ENCODE data around the gene EHD2. TPM values are rescaled to one million over a fixed set of nuclear protein-coding genes. Genes with fewer than 3 reads are reported as not detected.

The EHD2 gene
- total and polyA plus RNA-seq, 2 experiments from 2014 or later, result 0.64 to 2.1 TPM

DNA sequence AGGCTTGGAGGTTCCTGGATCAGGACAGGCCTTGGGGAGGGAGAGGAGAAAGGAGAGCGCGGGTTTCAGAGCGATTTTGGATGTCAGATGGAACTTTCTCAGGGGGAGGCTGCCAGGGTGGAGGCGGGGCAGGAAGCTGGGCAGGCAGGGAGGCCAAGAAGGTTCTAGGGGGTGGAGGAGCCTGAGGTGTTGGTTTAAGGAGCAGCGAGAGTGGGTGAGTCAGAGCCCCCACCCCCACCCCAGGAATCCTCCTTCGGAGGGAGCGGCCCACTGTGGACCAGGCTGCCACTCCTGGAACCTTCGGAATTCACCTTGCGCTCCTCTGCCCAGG is 16.2 kb downstream of the EHD2 start:
- H3K4me3 ChIP-seq, result no peak overlapping the region
- DNase-seq (ENCODE audit: low read depth in 1 of 2, low spot score in 1 of 2), result peak in 1 of 2 donors; percentile 90
- no peaks in the 10 kb centered on the region for H3K4me1 ChIP-seq (ENCODE audit: low read depth)
- no peaks in the 10 kb centered on the region for H3K36me3 ChIP-seq
- H3K27ac ChIP-seq, result no peak overlapping the region
- no peaks in the 10 kb centered on the region for H3K27me3 ChIP-seq
- TF ChIP-seq, protein P1, sequence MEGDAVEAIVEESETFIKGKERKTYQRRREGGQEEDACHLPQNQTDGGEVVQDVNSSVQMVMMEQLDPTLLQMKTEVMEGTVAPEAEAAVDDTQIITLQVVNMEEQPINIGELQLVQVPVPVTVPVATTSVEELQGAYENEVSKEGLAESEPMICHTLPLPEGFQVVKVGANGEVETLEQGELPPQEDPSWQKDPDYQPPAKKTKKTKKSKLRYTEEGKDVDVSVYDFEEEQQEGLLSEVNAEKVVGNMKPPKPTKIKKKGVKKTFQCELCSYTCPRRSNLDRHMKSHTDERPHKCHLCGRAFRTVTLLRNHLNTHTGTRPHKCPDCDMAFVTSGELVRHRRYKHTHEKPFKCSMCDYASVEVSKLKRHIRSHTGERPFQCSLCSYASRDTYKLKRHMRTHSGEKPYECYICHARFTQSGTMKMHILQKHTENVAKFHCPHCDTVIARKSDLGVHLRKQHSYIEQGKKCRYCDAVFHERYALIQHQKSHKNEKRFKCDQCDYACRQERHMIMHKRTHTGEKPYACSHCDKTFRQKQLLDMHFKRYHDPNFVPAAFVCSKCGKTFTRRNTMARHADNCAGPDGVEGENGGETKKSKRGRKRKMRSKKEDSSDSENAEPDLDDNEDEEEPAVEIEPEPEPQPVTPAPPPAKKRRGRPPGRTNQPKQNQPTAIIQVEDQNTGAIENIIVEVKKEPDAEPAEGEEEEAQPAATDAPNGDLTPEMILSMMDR (IDR thresholded peaks at IDR 0.05; ENCODE audit: low read depth, low read length), result no peak
- no peaks in the 10 kb centered on the region for H3K9me3 ChIP-seq (ENCODE audit: low read depth)

DNA sequence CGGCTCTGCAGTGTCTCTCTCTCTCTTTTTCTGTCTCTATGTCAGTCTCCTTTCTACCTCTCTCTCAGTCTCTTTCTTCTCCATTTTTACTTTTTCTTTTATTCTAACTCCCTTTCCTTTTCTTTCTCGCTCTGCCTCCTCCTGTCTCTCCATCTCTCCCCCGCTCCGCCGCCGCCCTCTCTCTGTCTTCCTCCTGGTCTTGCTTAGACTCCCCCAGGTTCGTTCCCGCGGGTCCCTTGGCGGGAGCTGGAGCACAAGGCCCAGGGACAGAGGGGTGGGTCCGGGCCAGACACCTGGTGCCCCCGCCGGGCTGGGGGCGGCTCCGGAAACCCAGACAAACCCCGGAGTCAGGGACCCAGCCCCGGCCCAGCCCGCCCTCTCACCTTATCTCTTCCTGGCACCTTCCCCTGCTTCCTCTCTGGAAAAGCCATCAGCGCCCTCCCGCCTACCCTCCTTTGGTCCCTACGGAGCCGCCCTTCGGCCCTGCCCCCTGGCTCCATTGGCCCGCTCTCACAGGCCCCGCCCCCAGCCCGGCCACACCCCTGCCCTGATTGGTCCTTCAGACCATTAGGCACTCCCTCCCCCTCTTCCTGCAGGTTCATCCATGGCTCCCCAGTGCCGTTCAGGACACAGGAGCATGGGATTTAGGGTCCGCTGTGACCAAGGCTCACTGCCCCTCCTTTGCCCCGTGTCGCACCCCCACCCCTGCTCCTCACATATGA is 16.7 kb downstream of the EHD2 start:
- TF ChIP-seq, protein P1 (IDR thresholded peaks at IDR 0.05; ENCODE audit: low read depth, low read length), result no peak
- no peaks in the 10 kb centered on the region for H3K9me3 ChIP-seq (ENCODE audit: low read depth)
- H3K27ac ChIP-seq, result no peak overlapping the region
- H3K27me3 ChIP-seq, result no peaks in the 10 kb centered on the region
- peak; percentile 72 to 75 for DNase-seq (ENCODE audit: low read depth in 1 of 2, low spot score in 1 of 2)
- H3K4me1 ChIP-seq (ENCODE audit: low read depth), result no peaks in the 10 kb centered on the region
- peak overlapping the region; percentile 25 for H3K4me3 ChIP-seq
- no peaks in the 10 kb centered on the region for H3K36me3 ChIP-seq

DNA sequence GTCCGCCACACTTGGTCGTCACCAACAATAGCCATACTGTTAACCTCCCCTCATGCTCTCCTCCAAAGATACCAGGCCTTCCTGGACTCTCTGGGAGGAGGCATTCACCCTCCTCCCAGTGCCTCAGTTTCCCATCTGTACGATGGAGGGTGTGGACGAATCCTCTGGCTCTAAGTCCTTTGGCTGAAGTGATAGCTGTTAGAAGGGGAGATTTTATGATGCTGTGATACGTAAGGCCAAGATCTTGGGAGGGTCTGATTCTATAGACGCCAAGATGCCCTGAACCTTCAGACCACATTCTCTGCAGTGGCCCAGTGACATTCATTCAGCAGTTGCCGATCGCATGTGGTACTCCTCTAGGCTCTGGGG is 17.3 kb downstream of the EHD2 start:
- Histone ChIP-seq H3K4me3 (no peak overlapping the region), H3K36me3 (no peaks in the 10 kb centered on the region), H3K9me3 (ENCODE audit: low read depth) (no peaks in the 10 kb centered on the region), H3K27me3 (no peaks in the 10 kb centered on the region), H3K27ac (no peak overlapping the region), H3K4me1 (ENCODE audit: low read depth) (no peaks in the 10 kb centered on the region)
- no peak for DNase-seq (ENCODE audit: low read depth in 1 of 2, low spot score in 1 of 2)
- TF ChIP-seq, protein P1 (IDR thresholded peaks at IDR 0.05; ENCODE audit: low read depth, low read length), result no peak

DNA sequence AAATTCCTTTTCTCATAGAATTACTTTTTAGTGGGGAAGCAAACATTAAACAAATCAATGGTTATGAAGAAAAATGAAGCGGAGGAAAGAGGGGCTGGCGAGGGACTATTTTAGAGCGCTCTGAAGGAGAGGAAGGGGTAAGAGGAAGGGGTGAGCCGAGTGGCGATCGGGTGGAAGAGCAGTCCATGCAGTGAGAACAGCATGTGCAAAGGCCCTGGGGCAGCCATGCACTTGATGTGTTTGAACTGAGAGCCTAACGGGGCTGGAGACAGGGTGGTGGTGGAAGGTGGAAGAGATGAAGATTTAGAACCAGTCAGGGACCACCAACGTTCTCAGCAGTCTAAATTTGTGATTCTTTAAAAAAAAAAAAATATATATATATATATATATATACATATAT is 17.7 kb downstream of the EHD2 start:
- no peaks in the 10 kb centered on the region for H3K27me3 ChIP-seq
- no peaks in the 10 kb centered on the region for H3K36me3 ChIP-seq
- no peaks in the 10 kb centered on the region for H3K9me3 ChIP-seq (ENCODE audit: low read depth)
- DNase-seq (ENCODE audit: low read depth in 1 of 2, low spot score in 1 of 2), result no peak
- H3K4me3 ChIP-seq, result no peak overlapping the region
- TF ChIP-seq, protein P1 (IDR thresholded peaks at IDR 0.05; ENCODE audit: low read depth, low read length), result no peak
- H3K4me1 ChIP-seq (ENCODE audit: low read depth), result no peaks in the 10 kb centered on the region
- no peak overlapping the region for H3K27ac ChIP-seq

DNA sequence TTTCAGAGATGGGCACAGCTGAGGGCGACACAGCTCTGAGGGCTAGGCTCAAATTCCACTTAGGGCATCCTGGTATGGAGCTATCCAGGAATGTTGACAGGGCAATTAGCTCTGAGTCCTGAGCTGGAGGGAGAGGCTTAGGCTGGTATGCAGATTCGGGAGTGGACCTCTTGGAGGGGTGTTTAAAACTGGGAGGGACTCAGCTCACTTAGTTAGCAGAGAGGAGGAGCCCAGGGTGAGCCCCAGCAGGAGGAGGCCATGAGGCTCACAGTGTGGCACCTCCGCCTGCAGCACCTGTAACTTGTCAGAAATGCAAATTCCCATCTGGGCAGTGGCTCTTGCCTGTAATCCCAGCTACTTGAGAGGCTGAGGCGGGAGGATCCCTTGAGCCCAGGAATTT is 21.9 kb downstream of the EHD2 start:
- Histone ChIP-seq H3K4me3 (no peak overlapping the region), H3K27me3 (no peaks in the 10 kb centered on the region), H3K4me1 (ENCODE audit: low read depth) (no peaks in the 10 kb centered on the region), H3K27ac (no peak overlapping the region), H3K36me3 (no peaks in the 10 kb centered on the region), H3K9me3 (ENCODE audit: low read depth) (no peaks in the 10 kb centered on the region)
- TF ChIP-seq, protein P1 (IDR thresholded peaks at IDR 0.05; ENCODE audit: low read depth, low read length), result no peak
- no peak for DNase-seq (ENCODE audit: low read depth in 1 of 2, low spot score in 1 of 2)
